Measurements from ENCODE around the gene NCKAP5. TPM values are rescaled to one million over a fixed set of nuclear protein-coding genes. Genes with fewer than 3 reads are reported as not detected.

The NCKAP5 gene
- total and polyA plus RNA-seq, 11 donors = 0.51 to 10.5 (median 5.2) TPM

GRCh38 chr2:133553251-133553650 lies 15.0 kb downstream of the NCKAP5 start:
- H3K4me3 ChIP-seq = no peak overlapping the region
- intact Hi-C loops (cut with DNase I) = loop anchor here in 1 of 10 donors (10.0 kb wide), 1 partner anchor 1008 kb away; no protein-coding TSS in a partner anchor
- no peaks in the 10 kb centered on the region for H3K9me3 ChIP-seq
- H3K36me3 ChIP-seq = no peaks in the 10 kb centered on the region
- no peak for TF ChIP-seq POLR2A (IDR thresholded peaks at IDR 0.05)
- TF ChIP-seq CTCF (IDR thresholded peaks at IDR 0.05) = no peak
- no peak overlapping the region for H3K27ac ChIP-seq
- H3K27me3 ChIP-seq = no peaks in the 10 kb centered on the region
- 87 to 95% (median 89%) methylated on average over 4 of the region's 4 CpGs for WGBS, 4 donors
- peaks cover 0 to 9% (median 0%) of the 10 kb centered on the region in 12 donors for H3K4me1 ChIP-seq
- ATAC-seq (no peak), DNase-seq (no peak)

GRCh38 chr2:133552821-133553220 lies 15.4 kb downstream of the NCKAP5 start:
- WGBS, 4 donors = 57 to 81% (median 67%) methylated on average over 2 of the region's 2 CpGs
- no peak overlapping the region for H3K4me3 ChIP-seq
- H3K27me3 ChIP-seq = no peaks in the 10 kb centered on the region
- H3K4me1 ChIP-seq = peaks cover 0 to 9% (median 0%) of the 10 kb centered on the region in 12 donors
- no peak for TF ChIP-seq POLR2A (IDR thresholded peaks at IDR 0.05)
- TF ChIP-seq CTCF (IDR thresholded peaks at IDR 0.05) = no peak
- H3K9me3 ChIP-seq = no peaks in the 10 kb centered on the region
- H3K27ac ChIP-seq = no peak overlapping the region
- no peak for ATAC-seq
- no peaks in the 10 kb centered on the region for H3K36me3 ChIP-seq
- intact Hi-C loops (cut with DNase I) = loop anchor here in 1 of 10 donors (10.0 kb wide), 1 partner anchor 1008 kb away; no protein-coding TSS in a partner anchor
- DNase-seq = no peak

DNA sequence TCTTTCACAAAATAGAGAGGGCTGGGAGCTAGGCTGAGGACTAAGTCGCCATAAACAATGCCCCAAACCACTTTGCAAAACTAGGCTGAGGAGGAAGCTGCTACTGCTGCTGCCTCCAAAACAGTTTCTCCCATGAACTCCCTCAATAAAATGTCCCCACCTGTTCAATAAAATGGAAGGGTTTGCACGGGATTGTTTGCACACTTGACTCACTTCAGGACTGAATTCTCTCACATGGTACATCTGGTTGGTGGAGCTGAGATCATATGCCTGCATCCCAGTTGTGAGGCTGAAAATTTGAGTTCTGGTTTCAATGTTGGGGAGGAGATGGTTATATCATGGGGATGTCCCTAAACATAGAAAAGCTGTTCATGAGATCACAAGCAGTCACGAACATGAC lies 26.5 kb downstream of the NCKAP5 start:
- no peaks in the 10 kb centered on the region for H3K9me3 ChIP-seq
- no peak overlapping the region for H3K27ac ChIP-seq
- no peaks in the 10 kb centered on the region for H3K36me3 ChIP-seq
- intact Hi-C loops (cut with DNase I) = no loop called here
- no peaks in the 10 kb centered on the region for H3K4me1 ChIP-seq
- no peak overlapping the region for H3K4me3 ChIP-seq
- no peak for TF ChIP-seq CTCF (IDR thresholded peaks at IDR 0.05)
- no peak for TF ChIP-seq POLR2A (IDR thresholded peaks at IDR 0.05)
- WGBS, 4 donors = 82 to 92% (median 86%) methylated on average over 3 of the region's 3 CpGs
- ATAC-seq (no peak), DNase-seq (no peak)
- H3K27me3 ChIP-seq = no peaks in the 10 kb centered on the region

DNA sequence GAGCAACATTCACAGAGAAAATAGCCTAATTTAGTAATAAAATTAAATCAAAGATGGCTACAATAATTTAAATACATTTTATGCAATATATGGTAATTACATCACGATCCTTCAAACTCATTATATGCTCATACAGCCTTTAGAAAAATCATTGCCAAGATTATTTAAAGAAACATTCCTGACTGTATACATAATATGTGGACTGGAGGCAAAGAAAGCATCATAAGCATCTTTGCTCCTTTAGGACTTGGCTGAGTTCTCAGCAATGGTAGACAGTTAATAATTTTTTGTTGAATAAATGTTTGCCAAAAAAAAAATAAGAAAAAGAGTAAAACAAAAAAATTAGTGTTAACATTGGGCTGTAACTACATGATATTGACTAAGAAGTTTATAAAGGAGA lies 26.9 kb downstream of the NCKAP5 start:
- Histone ChIP-seq H3K4me3 (no peak overlapping the region), H3K27me3 (no peaks in the 10 kb centered on the region), H3K36me3 (no peaks in the 10 kb centered on the region), H3K4me1 (no peaks in the 10 kb centered on the region), H3K9me3 (peaks cover 0 to 3% (median 0%) of the 10 kb centered on the region in 12 donors), H3K27ac (no peak overlapping the region)
- 42 to 64% (median 56%) methylated on average over 1 of the region's 1 CpG for WGBS, 4 donors
- ATAC-seq = no peak
- TF ChIP-seq CTCF (IDR thresholded peaks at IDR 0.05) (no peak), POLR2A (IDR thresholded peaks at IDR 0.05) (no peak)
- intact Hi-C loops (cut with DNase I) = no loop called here
- no peak for DNase-seq
